ENCODE results near the gene AGRN.

AGRN gene

DNA sequence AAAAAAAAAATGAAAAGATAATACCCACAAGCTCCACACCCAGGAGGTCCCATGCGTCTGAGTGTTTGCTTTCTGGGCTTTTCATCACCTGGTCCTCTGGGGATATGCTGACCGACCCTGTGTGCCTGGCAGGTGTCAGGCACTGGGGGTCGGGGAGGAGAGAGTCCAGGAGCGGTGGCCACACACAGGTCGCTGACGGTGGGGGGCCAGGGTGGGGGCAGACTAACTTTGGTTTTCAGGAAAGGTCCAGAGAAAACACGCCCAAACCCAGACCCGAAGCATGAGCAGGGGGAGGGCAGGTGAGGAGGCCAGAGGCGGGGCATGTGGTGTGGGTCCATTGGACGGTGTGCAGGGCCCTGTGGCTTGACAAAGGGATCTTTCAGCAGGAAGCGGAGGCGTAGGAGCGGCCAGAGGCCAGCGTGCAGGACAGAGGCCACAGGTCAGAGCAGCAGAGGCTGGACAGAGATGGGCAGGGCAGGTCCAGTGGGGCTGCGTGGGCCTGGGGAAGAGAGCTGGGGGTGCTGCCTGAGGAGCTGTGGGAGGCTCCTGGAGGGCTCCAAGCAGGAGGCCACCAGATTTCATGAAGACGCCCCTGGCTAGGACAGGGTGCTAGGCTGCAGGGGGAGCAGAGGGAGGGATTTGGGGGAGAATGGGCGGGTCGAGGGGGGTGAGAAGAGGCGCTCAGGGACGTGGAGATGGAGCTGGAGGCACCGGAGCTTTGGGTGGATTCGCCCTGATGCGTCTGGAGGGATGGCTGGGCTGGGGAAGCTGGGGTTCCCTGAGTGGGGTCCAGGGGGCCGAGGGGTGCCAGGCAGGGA is 38.4 kb downstream of the AGRN start:
- no peaks in the 10 kb centered on the region for H3K9me3 ChIP-seq (ENCODE audit: control insufficient read depth in 5 of 5, low read length in 5 of 5)
- no peak overlapping the region for H3K9ac ChIP-seq (ENCODE audit: low read length in 5 of 5)
- H3K36me3 ChIP-seq (ENCODE audit: control insufficient read depth in 5 of 5, insufficient read depth in 5 of 5, low read length in 5 of 5), result peaks cover 0 to 16% (median 0%) of the 10 kb centered on the region in 5 donors
- peak overlapping the region in 1 of 5 donors; percentile 64 for H3K4me3 ChIP-seq (ENCODE audit: low read depth in 1 of 5, low read length in 5 of 5)
- peaks cover 21 to 56% (median 46%) of the 10 kb centered on the region in 5 donors for H3K27me3 ChIP-seq (ENCODE audit: control insufficient read depth in 5 of 5, insufficient read depth in 4 of 5, low read length in 5 of 5)
- peaks cover 0 to 21% (median 12%) of the 10 kb centered on the region in 5 donors for H3K4me1 ChIP-seq (ENCODE audit: control insufficient read depth in 5 of 5, insufficient read depth in 5 of 5, low read length in 5 of 5)
- no peak overlapping the region for H3K27ac ChIP-seq (ENCODE audit: low read depth, low read length)

DNA sequence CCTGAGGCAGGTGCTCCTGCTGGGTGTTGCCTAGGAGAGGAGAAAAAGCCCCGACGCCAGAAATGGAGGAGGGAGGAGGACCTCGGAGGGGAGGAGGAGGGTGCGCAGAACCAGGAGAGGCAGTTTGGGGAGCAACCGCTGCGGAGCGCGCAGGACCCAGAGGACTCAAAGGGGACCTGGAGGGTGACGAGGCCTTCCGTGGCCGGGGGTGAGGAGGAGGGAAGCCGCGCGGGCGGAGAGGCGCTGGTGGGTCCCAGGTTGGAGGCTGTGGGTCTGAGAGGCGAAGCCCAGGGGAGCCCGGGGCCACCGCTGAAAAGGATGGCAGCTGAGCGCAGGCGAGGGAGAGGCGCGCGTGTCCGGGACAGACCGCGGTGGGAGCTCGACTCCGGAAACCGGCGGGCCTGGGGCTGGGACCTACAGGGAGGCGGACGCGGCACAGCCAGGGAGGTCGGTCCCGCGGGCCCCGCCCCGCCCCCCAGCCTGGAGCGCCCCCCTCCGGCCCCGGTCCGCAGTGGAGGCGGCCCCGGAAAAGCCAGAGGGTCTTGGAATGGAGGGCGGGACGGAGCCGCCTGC is 39.1 kb downstream of the AGRN start:
- peak overlapping the region in 4 of 5 donors; percentile 27 to 67 (median 60) for H3K4me3 ChIP-seq (ENCODE audit: low read depth in 1 of 5, low read length in 5 of 5)
- H3K27me3 ChIP-seq (ENCODE audit: control insufficient read depth in 5 of 5, insufficient read depth in 4 of 5, low read length in 5 of 5), result peaks cover 28 to 63% (median 51%) of the 10 kb centered on the region in 5 donors
- H3K4me1 ChIP-seq (ENCODE audit: control insufficient read depth in 5 of 5, insufficient read depth in 5 of 5, low read length in 5 of 5), result peaks cover 0 to 26% (median 14%) of the 10 kb centered on the region in 5 donors
- no peak overlapping the region for H3K27ac ChIP-seq (ENCODE audit: low read depth, low read length)
- no peaks in the 10 kb centered on the region for H3K9me3 ChIP-seq (ENCODE audit: control insufficient read depth in 5 of 5, low read length in 5 of 5)
- peaks cover 0 to 11% (median 0%) of the 10 kb centered on the region in 5 donors for H3K36me3 ChIP-seq (ENCODE audit: control insufficient read depth in 5 of 5, insufficient read depth in 5 of 5, low read length in 5 of 5)
- H3K9ac ChIP-seq (ENCODE audit: low read length in 5 of 5), result no peak overlapping the region

DNA sequence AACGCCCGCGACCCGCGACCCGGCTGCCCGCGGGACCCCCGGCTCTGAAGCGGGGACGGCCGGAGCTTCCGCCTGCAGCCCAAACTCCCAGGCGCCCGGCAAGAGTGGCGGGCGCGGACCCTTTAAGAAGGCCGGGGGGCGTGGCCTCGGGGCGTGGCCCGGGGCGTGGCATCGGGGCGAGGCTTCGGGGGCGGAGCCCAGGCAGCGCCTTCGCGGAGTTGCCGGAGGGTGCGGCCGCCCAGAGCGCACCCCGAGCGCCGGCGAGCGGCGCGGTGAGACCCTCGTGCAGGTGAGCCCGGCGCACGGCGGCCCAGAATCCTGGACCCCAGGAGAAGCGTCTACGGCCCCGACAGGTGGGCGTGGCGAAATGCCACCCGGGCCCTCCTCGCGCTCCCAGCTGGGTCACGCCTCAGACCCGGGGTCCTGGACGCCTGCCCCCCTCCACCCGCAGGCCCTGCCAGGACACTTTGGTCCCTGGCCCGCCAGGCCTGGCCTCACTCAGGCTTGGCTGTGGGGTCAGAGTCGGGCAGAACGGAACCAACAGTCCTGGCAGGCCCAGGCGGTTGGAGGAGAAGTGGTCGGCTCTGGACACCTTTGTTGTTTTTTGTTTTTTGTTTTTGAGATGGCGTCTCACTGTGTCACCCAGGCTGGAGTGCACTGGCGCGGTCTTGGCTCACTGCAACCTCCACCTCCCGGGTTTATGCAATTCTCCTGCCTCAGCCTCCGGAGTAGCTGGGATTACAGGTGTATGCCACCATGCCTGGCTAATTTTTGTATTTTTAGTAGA is 39.8 kb downstream of the AGRN start:
- Histone ChIP-seq H3K9me3 (ENCODE audit: control insufficient read depth in 5 of 5, low read length in 5 of 5) (no peaks in the 10 kb centered on the region), H3K27ac (ENCODE audit: low read depth, low read length) (no peak overlapping the region), H3K4me1 (ENCODE audit: control insufficient read depth in 5 of 5, insufficient read depth in 5 of 5, low read length in 5 of 5) (peaks cover 0 to 28% (median 16%) of the 10 kb centered on the region in 5 donors), H3K36me3 (ENCODE audit: control insufficient read depth in 5 of 5, insufficient read depth in 5 of 5, low read length in 5 of 5) (peaks cover 0 to 5% (median 0%) of the 10 kb centered on the region in 5 donors), H3K27me3 (ENCODE audit: control insufficient read depth in 5 of 5, insufficient read depth in 4 of 5, low read length in 5 of 5) (peaks cover 30 to 69% (median 56%) of the 10 kb centered on the region in 5 donors), H3K9ac (ENCODE audit: low read length in 5 of 5) (peak overlapping the region in 1 of 5 donors; percentile 59), H3K4me3 (ENCODE audit: low read depth in 1 of 5, low read length in 5 of 5) (peak overlapping the region in 4 of 5 donors; percentile 27 to 67 (median 58))

DNA sequence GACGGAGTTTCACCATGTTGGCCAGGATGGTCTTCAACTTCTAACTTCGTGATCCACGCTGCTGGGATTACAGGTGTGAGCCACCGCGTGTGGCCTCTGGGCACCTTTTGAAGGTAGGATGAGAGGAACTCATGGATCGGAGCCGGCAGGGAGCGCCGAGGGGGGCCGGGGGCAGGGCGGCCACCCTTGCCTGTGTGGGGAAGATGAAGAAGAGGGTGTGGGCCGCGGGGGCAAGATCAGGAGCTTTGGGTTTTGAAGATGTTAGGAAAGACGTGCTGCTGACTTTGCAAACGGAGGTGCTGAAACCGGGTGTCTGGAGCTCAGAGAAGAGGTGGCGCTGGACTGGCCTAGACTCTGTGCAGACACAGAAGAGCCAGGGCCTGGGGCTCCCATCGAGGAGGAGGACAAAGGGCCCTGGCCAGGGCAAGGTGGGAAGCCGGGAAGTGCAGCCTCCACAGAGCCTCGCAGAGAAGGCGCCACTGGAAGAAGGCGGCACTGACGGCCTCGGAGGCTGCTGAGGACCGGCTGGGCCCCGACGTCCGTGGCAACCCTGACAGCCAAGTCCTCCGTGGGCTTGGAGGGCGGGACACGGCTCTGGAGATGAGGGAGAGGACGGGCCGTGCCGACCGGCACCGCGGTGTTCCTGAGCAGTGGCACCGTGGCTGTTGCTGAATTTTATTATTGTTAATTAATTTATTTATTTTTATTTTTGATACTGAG is 40.5 kb downstream of the AGRN start:
- H3K9me3 ChIP-seq (ENCODE audit: control insufficient read depth in 5 of 5, low read length in 5 of 5), result no peaks in the 10 kb centered on the region
- no peak overlapping the region for H3K4me3 ChIP-seq (ENCODE audit: low read depth in 1 of 5, low read length in 5 of 5)
- no peak overlapping the region for H3K27ac ChIP-seq (ENCODE audit: low read depth, low read length)
- H3K36me3 ChIP-seq (ENCODE audit: control insufficient read depth in 5 of 5, insufficient read depth in 5 of 5, low read length in 5 of 5), result no peaks in the 10 kb centered on the region
- H3K9ac ChIP-seq (ENCODE audit: low read length in 5 of 5), result no peak overlapping the region
- H3K4me1 ChIP-seq (ENCODE audit: control insufficient read depth in 5 of 5, insufficient read depth in 5 of 5, low read length in 5 of 5), result peaks cover 0 to 28% (median 16%) of the 10 kb centered on the region in 5 donors
- H3K27me3 ChIP-seq (ENCODE audit: control insufficient read depth in 5 of 5, insufficient read depth in 4 of 5, low read length in 5 of 5), result peaks cover 30 to 71% (median 59%) of the 10 kb centered on the region in 5 donors

DNA sequence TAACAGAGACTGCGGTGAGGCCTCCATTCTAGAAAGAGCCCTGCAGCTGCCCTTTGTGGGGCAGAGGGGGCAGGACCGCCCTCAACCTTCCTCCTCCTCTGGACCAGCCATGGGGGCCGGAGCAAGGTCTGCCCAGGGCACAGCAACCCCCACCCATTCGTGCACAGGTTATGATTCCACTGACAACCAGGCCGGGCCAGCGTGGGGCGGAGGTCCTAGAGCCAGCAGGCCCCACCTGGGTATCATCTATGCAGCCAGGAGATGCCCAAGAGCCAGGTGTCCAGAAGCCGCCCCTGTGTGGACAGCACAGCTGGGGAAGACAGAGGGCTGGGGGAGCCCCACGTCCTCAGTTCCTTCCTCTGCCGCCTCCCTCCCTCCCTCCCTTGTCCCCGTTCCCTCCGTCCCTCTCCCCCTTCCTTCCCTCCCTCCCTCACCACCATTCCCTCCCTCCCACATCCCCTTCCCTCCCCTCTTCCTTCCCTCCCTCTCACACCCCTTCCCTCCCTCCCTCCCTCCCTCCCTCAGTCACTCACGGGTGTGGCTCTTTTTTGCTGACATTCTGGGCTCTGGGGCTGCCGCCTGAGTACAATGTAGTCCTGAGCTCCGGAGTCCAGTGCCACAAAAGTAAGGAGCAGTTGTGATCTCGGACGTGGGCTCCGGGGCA is 41.9 kb downstream of the AGRN start:
- Histone ChIP-seq H3K27ac (ENCODE audit: low read depth, low read length) (no peak overlapping the region), H3K9ac (ENCODE audit: low read length in 5 of 5) (no peak overlapping the region), H3K36me3 (ENCODE audit: control insufficient read depth in 5 of 5, insufficient read depth in 5 of 5, low read length in 5 of 5) (no peaks in the 10 kb centered on the region), H3K9me3 (ENCODE audit: control insufficient read depth in 5 of 5, low read length in 5 of 5) (no peaks in the 10 kb centered on the region), H3K4me3 (ENCODE audit: low read depth in 1 of 5, low read length in 5 of 5) (no peak overlapping the region), H3K27me3 (ENCODE audit: control insufficient read depth in 5 of 5, insufficient read depth in 4 of 5, low read length in 5 of 5) (peaks cover 36 to 66% (median 65%) of the 10 kb centered on the region in 5 donors), H3K4me1 (ENCODE audit: control insufficient read depth in 5 of 5, insufficient read depth in 5 of 5, low read length in 5 of 5) (peaks cover 0 to 28% (median 16%) of the 10 kb centered on the region in 5 donors)

DNA sequence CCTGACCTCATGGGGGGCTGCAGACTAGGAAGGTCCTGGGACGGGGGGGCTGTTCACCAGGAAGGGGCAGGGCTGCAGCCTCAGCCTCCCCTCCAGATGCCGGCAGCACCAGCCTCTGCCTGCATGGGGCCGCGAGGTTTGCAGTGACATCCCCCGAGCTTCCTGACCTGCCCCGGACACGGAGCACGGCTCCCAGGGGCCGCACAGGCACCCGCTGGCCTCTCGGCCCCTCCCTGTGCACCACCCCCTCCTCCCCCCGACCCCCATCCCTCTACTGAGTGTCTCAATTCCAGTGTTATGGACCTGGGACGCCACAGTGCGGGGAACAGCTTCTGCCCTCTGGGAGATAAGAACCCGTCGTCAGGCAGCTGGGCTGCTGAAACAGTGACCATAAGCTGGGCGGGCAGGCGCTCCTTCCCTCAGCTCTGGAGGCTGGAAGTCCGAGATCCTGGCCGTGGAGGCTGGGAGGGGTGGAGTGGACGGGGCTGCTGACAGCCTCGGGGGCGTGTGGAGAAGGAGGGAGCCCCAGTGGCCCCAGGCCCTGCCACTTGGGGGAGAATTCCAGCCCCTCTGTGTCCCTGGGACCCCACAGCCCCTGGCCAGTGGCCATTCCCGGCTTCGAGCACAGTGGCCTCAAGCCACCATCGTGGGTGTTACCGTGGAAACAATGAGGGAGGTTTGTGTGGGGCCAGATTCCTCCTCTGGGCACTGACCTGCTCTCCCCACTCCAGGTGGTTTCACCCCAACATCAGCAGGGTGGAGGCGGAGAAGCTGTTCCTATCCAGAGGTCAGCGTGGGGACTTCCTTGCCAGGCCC is 42.6 kb downstream of the AGRN start:
- peaks cover 0 to 28% (median 16%) of the 10 kb centered on the region in 5 donors for H3K4me1 ChIP-seq (ENCODE audit: control insufficient read depth in 5 of 5, insufficient read depth in 5 of 5, low read length in 5 of 5)
- H3K36me3 ChIP-seq (ENCODE audit: control insufficient read depth in 5 of 5, insufficient read depth in 5 of 5, low read length in 5 of 5), result no peaks in the 10 kb centered on the region
- peaks cover 38 to 70% (median 67%) of the 10 kb centered on the region in 5 donors for H3K27me3 ChIP-seq (ENCODE audit: control insufficient read depth in 5 of 5, insufficient read depth in 4 of 5, low read length in 5 of 5)
- H3K27ac ChIP-seq (ENCODE audit: low read depth, low read length), result no peak overlapping the region
- no peak overlapping the region for H3K9ac ChIP-seq (ENCODE audit: low read length in 5 of 5)
- no peaks in the 10 kb centered on the region for H3K9me3 ChIP-seq (ENCODE audit: control insufficient read depth in 5 of 5, low read length in 5 of 5)
- no peak overlapping the region for H3K4me3 ChIP-seq (ENCODE audit: low read depth in 1 of 5, low read length in 5 of 5)

DNA sequence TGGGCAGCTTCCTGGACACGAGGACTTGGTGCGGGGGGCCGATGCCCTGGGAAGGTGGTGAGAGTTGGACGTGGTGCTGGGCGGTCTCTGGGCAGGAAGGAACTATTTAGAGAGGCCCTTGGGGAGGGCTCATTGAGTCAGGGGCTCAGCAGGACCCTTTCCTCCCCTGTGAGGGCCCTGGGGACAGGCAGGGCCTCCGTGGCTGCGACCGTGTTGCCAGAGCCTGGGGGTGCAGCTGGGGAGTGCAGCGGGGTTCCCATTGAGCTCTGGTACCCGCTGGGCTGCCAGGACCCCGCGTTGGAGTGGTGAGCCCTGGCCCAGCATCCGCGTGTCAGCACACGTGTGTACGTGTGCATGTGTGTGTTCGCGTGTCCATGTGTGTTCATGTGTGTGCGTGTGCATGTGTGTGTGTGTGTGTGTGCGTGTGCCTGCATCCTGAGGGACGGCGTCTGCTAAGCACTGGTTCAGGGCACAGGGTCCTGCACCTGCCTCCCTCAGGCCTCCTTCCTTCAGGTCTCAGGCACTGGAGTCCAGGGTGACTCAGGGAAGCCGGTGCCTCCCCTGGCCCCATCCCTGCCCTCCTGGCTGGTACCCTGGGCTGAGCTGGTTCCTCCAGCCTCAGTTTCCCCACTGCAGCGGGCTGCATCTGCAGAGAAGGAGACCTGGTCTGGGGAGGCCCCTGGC is 43.5 kb downstream of the AGRN start:
- H3K9me3 ChIP-seq (ENCODE audit: control insufficient read depth in 5 of 5, low read length in 5 of 5), result no peaks in the 10 kb centered on the region
- peaks cover 0 to 33% (median 18%) of the 10 kb centered on the region in 5 donors for H3K4me1 ChIP-seq (ENCODE audit: control insufficient read depth in 5 of 5, insufficient read depth in 5 of 5, low read length in 5 of 5)
- H3K27ac ChIP-seq (ENCODE audit: low read depth, low read length), result no peak overlapping the region
- H3K27me3 ChIP-seq (ENCODE audit: control insufficient read depth in 5 of 5, insufficient read depth in 4 of 5, low read length in 5 of 5), result peaks cover 36 to 71% (median 68%) of the 10 kb centered on the region in 5 donors
- no peaks in the 10 kb centered on the region for H3K36me3 ChIP-seq (ENCODE audit: control insufficient read depth in 5 of 5, insufficient read depth in 5 of 5, low read length in 5 of 5)
- H3K4me3 ChIP-seq (ENCODE audit: low read depth in 1 of 5, low read length in 5 of 5), result no peak overlapping the region
- no peak overlapping the region for H3K9ac ChIP-seq (ENCODE audit: low read length in 5 of 5)

DNA sequence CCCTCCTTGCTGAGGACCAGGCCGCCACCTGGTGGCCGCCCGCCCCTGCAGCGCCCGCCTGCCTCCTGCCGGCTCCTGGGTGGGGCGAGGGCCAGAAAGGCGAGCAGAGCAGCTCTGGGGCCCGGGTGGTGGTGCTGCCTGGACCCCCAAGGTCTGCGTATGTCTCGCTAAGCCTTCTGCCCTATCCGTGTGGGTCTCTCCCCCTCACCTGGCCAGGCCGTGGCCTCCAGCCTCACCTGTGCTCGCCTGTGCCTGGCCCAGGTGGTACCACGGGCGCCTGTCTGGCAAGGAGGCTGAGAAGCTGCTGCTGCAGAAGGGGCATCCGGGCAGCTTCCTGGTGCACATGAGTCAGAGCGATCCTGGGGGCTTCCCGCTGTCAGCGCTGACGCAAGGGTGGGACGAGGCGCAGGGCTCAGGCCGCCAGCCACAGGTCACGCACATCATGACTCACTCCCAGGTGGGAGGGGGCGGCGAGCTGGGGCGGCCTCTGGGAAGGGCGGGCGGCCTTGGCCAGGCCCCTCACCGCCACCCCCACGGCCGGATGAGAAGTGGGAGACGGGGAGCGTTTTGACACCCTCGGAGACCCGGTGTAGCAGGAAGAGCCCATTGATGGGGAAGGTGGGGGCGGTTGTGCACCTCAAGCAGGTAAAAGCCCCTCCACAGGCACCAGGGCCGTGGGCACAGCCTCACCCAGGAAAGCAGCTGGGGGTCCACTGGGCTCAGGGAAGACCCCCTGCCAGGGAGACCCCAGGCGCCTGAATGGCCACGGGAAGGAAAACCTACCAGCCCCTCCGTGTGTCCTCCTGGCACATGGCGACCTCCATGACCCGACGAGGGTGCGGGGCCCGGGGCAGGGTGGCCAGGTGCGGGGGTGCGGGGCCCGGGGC is 44.3 kb downstream of the AGRN start:
- Histone ChIP-seq H3K4me3 (ENCODE audit: low read depth in 1 of 5, low read length in 5 of 5) (no peak overlapping the region), H3K27me3 (ENCODE audit: control insufficient read depth in 5 of 5, insufficient read depth in 4 of 5, low read length in 5 of 5) (peaks cover 35 to 68% (median 63%) of the 10 kb centered on the region in 5 donors), H3K9ac (ENCODE audit: low read length in 5 of 5) (no peak overlapping the region)

More for the DNA sequence above, 44.3 kb downstream of the AGRN start:
- Histone ChIP-seq H3K4me1 (ENCODE audit: control insufficient read depth in 5 of 5, insufficient read depth in 5 of 5, low read length in 5 of 5) (peaks cover 0 to 31% (median 14%) of the 10 kb centered on the region in 5 donors), H3K9me3 (ENCODE audit: control insufficient read depth in 5 of 5, low read length in 5 of 5) (no peaks in the 10 kb centered on the region), H3K36me3 (ENCODE audit: control insufficient read depth in 5 of 5, insufficient read depth in 5 of 5, low read length in 5 of 5) (no peaks in the 10 kb centered on the region), H3K27ac (ENCODE audit: low read depth, low read length) (no peak overlapping the region)

All from subcutaneous abdominal adipose tissue (tissue), 5 donors.